Stimulated activated CD8-positive, alpha-beta memory T cell treated with anti-CD3 and anti-CD28 coated beads, Interleukin-15, amount 100 ng/mL, for 48 hours (primary cell): Measurements from ENCODE around the gene TFPI.

Source experiments
- DNase-seq, 2 donors: peaks; one replicate each; pipeline ENCODE4 v3.0.0-alpha.2; 2020; ENCODE audit warnings: low read depth in 2 of 2

The TFPI gene

DNA sequence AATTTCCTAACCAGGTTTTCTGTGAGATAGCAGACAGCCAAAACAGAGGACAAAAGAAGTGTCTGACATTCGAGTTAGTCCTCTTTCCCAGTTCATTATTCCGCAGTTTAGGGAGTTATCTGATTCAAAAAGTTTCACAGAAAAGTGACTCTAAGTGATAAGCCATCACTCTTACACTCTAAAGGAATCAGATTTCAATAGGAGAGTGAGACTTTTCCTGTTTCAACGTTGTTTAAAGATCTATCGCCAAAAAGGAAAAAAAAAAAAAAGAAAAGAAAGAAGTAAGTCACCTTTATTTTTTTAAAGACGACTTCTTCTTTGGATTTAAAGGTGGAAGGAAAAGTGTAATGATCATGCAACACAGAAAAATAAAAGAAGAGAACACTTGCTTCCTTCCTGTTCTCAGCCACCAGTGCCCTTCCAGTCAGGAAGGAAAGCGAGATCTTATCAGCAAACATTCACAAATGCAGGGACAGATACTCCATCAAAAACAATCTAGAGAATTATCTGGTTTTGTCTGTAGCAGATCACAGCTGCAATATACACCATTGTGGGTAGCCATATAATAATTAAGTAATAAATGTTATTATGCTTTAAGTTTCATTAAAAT lies 49.8 kb downstream of the TFPI start:
- no peak for DNase-seq

DNA sequence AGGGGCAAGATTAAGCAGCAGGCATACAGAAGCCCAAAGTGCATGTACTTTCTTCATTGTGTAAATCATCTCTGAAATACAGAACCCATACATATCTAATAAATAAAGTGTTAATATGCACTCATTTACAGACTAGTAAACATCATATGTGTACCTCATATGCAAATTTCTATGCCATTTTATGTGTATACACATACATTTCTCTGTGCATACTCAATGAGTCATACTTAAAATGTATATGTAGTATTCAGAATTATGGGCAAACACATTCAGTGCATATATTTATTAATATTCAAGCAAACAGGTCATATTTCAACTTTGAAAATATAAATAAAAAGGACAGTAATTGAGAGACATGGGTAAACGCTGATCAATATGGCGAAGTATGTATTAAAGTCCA lies 50.5 kb downstream of the TFPI start:
- DNase-seq = no peak

DNA sequence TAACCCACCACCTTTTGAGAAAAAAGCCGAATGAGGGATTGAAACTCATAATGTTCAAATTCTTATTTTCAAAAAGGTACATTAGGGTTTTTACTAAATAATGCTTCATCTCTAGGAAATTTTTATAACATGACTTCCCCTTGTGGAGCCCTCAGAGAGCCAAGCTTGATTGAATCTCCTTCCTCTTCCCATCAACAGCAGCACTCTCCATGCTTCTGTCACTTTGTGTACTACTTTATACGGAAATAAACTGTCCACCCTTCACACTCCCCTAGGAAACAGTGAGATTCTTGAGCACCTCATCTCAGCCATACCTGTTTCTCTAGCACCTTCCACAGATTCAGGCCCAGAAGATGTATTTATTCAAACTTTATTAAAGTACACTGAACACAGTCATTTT lies 51.8 kb downstream of the TFPI start:
- no peak for DNase-seq

DNA sequence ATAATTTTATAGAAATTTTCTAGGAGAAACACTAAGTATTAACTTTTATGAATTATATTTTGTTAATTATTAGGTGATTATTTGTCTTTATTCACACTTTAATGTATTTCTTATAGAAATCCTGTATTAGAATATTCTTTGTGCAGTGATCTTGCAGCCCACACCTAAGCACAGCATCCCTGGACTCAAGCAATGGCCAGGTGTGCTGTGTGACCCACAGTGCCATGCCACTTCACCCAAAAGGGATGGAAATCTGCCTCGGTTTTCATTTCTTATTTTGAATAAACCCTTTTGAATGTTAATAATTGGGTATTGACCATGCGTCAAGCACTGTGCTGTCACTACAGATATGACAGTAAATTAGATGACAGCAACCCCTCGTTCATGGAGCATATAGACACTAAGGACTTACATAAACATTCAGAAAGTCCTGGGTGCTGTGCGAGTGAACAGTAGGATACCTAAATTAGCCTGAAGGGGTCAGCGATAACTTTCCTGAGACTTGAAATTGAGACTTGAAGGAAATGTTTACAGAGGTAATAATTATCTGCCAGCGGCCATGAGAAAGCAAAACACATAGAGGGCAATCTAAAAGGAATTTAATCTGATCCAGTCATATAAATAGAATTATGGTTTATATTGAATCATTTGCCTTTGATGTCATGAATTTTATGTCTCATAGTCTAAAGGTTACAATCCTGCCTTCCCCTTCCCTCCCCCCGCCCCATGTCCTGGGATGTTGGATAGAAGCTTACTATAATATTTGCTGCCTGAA lies 53.5 kb downstream of the TFPI start:
- no peak for DNase-seq

DNA sequence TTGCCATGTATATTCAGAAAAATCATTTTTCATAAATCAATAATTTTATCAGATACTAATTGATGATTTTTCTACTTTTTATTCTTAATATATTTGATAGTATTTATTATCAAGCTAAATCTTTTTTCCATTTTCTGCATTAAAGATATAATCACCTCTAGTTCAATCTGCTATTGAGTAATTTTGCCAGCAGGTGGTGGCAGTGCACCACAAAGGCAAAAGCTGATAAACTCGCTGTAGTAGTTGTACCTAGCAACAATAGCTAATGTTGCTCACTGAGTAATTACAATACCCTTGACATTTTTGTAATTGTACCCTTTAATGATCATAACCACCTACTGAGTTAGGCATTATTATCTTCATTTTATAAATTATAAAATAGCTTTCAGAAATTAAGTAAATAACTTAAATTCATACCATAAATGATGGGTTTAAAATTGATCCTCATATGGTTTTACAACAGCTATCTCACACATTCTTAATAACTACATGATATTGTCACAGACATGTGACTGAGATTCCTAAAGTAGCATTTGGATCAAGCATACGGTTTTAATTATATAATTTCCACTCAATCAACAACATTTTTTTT lies 54.2 kb downstream of the TFPI start:
- DNase-seq = peak in 1 of 2 donors; percentile 8

DNA sequence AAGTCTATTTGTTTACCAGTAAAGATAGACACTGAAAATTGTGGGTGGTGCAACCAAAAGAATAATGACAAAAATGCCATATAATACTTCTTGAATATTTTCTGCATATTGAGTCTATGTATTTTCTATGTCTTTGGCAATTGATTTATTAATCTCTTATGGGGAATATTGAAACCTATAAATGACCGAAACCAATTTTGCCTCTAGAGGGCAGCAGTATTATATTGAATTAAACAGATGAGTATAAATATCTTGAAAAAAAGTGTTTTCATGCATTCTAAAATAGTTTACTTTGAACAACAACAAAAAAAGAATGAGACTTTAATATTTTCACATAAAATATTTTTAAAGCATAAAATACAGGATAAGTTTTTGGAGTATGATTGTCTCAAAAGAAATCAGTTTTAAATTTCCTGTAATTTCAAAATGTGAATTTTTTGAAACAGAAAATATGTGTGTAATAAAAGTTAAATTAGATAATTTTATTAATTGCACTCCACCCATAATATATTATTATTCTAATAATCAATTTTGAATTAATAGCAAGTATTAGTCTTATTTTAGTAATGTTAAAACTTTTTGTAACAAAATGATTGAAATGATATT lies 56.3 kb downstream of the TFPI start:
- DNase-seq = no peak

DNA sequence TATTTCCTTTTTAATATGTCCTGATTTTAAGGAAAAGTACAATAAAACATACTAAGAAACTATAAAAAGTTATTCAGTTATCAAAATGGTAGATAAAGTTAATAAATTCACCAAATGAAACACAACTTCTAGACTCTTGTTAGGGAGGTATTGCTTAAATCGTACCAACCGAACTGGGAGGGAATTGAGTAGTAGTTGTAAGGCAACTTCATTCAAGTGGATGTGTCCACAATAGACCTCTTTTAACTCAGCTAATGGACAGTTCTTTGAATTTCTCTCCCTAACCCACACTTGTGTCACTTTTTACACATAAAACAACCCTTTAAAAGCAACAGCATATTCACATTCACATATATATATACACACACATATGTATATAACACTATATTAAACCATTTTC lies 57.1 kb downstream of the TFPI start:
- no peak for DNase-seq

DNA sequence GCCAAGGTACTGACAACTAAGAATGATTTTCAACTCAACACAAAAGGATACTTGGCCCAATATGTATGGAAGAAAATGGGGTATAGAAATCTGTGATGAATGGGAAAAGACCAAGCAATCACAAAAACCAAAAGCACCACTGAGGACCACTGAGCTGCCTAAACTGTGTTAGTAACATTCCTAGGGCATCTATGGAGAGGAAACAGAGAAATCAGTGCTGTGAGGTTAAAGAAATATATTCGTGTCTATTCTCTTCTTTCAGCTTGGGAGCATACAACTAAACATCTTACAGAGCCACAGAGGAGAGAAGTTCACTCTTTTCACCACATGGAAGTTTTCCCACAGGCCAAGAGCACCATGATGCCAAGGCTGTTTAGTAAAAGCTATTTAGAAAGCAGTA lies 58.9 kb downstream of the TFPI start:
- no peak for DNase-seq

DNA sequence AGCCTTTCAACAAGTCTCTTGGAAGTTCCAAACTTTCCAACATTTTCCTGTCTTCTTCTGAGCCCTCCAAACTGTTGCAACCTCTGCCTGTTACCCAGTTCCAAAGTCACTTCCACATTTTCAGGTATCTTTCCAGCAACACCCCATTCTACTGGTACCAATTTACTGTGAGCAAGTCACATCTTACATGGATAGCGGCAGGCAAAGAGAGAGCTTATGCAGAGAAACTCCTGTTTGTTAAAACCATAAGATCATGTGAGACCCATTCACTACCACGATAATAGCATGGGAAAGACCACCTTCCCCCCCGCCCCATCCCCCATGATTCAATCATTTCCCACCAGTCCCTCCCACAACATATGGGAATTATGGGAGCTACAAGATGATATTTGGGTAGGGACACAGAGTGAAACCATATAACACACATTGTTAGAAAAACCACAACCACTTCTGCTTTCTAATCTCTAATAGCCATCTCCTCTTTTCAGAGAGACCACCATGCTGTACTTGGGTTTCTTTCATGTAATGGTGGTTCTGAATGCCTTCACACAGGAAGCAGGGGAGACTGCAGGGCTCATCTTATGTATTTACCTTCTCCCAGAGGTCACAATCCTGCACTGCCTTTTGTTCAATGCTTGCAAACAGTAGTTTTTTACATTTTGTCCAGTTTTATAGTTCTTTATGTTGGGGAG lies 60.2 kb downstream of the TFPI start:
- DNase-seq = no peak

DNA sequence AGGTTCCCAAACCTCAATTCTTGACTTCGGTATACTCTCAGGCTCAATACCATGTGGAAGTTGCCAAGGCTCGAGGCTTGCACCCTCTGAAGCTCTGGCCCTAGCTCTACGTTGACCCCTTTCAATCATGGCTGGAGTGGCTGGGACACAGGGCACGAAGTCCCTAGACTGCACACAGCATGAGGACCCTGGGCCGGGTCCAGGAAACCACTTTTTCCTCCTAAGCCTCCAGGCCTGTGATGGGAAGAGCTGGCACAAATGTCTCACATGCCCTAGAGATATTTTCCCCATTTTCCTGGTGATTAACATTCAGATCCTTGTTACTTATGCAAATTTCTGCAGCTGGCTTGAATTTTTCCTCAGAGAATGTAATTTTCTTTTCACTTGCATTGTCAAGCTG lies 61.1 kb downstream of the TFPI start:
- no peak for DNase-seq

DNA sequence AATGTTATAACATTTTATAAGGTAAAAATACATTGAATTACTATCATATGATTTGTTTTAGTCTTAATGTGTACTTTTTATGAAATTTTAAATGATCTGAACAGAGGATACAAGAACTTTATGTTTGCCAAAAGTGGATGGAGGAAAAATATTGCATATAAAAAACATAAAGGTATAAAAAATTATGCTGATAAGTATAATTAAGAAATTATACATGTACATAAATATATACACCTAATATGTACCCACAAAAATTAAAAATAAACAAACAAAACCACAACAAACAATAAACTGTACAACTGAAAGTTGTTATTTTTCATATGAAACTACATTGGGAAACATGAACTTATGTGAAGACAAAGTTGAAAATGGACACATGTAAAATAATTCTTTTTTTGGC lies 68.0 kb downstream of the TFPI start:
- DNase-seq = no peak

DNA sequence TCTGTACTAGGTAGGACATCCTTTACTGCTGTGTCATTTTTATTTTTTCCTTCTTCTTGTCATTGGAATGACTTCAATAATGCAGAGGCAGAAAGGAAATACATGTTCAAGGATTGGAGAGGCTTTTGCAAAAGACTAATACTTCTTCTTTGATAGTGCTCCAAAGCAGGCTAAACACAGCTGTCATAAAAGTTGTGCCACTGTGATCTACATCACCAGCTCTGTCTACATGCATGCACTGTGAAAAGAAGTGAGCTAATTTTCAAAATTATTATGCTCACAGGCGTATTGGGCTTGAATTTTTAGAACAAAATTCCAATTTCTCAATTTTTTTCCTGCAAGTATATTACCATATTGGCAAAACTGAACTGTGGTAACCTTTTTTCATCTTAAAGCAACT lies 68.7 kb downstream of the TFPI start:
- no peak for DNase-seq

DNA sequence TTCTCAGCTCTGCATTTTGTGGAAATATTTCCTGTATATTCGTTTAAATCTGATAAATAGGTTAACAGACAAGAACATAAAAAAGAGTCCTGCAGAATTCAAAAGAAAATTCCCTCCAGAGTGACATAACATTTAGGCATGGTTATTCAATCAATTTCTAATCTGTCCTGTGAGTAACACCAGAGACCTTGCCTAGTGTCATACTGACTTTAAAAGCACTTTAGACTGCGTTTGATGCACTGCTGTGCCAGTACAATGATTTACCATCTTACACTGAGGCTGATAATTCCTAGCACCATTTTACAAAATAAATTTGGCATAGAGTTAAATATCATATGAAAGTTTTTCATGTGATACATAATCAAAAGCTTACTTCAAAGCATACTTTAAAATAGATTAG lies 70.7 kb downstream of the TFPI start:
- DNase-seq = no peak

DNA sequence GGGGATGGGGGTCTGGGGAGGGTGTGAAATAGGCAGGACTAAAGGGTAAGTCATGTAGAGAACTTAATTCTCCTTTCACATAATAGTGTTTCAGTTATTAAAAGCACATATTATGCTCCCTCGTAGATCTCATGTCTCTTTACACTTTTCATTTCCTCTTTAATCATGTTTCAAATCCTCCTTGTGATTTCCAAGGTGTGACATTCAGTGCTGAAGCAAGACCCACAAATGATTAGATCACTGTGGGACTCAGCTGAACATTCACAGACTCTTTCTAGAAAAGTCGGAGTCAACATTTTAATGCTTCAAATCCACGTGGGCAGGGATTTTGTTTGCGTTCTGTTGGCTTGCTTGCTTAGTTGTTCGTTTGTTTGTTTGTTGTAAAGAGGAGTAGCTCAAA lies 71.4 kb downstream of the TFPI start:
- no peak for DNase-seq

DNA sequence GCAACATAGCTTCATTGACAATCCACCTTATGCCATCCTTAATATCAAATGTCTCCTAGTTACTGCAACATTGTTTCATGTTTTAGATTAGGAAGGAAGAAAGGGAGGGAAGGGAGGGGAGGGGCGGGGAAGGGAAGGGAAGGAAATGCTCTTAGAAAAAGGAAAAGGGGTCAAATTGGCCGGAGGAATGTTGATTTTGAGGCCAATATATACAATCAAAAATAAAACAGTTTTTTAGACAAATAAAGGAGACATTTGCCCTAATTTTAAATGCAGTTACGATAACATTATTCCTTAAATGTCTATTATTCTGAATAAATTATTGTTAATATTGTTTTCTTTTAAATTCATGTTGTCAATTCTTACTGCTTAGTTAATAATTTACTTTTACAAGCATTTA lies 72.7 kb downstream of the TFPI start:
- no peak for DNase-seq

DNA sequence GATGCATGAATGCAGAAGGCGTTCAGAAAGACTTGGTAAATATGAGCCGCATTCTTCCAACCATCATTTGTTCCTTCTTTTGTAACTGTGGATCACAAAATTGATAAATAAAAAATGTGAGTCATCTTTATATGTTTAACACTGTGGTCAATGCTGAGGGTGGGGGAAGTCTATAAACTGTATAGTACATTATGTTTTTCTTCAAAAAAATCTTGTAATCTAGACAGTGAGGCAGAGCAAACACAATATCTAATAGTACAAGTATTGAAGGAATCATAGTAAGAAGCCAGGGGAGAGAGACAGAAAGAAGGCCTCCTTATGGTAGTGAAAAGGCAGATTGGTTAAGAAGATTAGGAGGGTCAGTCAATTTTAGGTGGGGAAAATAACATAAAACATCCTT lies 75.5 kb downstream of the TFPI start:
- DNase-seq = no peak

DNA sequence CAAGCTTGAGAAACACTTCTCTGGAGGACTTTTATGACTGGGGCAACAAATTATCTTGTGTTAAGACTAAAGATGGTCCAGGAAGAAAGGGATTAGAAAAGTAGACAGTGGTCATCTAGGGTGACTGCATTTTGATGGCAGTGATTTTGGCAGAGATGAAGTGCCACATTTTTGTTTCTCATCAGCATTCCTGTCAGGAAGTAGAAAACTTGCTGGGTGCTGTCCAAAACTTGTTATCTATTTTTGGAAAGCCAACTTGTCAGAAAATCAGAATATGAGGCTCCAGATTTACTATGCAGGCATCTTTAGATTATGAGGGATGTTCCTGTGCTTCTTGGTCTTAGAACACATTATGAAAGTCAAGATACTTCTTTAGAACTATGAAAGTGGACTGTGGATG lies 77.2 kb downstream of the TFPI start:
- DNase-seq = no peak

DNA sequence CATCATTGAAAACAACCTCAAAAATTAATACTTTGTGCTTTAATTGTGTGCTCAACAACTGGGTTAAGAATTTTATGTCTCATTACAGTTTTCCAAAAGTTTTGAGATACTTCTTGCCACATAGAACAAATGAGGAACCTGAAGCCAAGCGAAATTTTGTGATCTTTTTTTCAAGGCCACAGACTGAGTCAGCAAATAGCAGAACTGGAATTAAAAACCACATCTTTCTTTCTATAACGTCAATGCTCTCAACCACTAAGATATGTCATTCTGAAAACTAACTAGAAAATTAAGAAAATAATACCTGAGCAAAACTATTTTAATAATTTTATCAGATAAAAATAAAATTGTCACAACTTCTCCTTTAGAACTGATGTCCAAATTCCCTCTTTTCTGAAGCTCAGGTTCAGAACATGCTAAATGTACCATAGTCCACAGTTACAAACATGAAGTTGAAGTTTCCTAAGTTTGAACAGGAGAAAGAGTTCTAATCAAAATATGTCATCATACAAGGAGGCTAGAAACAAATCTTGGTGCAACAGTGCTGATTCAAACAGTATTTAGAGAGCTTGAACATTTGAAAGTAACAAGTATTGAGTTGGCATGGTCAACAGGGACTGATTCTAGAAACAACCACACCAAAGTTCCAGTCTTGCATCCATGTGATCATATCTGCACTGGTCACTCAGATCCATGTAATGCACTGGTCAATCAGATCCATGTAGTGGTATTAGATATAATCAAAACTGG lies 78.6 kb downstream of the TFPI start:
- DNase-seq = no peak

DNA sequence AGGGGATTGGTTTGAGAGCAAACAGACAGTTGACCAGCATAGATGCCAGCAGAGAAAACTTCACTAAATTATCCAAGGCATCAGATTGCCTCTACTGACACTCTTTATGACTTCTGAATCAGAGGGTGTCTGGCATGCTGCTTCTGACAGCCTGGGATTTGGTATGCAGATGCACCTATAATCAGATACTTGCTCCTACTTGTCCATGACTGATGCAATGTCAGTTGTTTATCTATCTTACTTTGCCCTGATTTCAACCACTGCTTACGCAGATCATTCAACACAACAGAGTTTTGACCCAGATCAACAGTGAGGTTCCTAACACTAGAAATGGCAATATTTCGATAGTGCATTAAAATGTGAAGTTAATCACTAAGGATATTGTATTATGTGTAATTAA lies 83.5 kb downstream of the TFPI start:
- DNase-seq = no peak

DNA sequence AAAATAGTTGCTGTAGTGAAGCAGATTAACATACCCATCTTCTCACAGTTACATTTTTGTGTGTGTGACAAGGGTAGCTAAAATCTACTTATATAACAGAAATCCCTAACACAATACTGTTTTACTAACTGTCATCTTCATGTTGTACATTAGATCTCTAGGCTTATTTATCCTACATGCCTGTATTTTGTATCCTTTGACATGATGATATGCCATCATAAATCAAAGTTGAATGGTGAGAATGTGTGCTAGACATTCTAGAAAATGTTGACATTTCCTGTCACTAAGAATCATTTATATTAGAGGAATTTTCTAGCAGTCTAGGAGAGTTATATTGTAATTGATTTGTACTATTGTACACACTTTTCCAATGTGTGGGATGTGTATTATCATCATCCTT lies 84.7 kb downstream of the TFPI start:
- DNase-seq = no peak

DNA sequence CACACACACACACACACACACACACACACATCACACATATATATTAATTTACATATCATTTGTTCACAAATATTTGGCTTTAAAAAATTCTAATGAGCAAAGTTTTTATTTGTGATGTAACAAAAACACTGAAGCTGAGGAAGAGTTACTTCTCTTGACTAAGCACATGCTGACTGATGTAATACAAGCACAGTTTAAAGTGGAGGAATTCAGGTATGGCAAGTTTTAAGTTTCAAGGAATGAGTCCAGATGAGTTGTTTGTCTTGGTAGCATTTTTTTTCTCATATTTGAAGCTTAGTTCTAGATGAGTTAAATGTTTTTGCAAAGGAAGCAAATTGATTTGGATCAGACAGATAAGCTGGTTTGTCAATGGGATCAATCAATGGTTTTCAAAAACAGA lies 86.0 kb downstream of the TFPI start:
- no peak for DNase-seq
